CD4-positive, CD25-positive, alpha-beta regulatory T cell (primary cell): ENCODE results near the gene TRIM4. TPM values are rescaled to one million over a fixed set of nuclear protein-coding genes. Genes with fewer than 3 reads are reported as not detected.

Source experiments
- ATAC-seq, 2 donors: fragments of 150-1000 bp; cut with Tn5 transposase; one replicate each; pipeline ENCODE4 v1.10.0; 2021; ENCODE audit warnings: low read depth in 2 of 2, moderate number of reproducible peaks in 2 of 2, moderate library complexity in 1 of 2
- DNase-seq, 3 donors: peaks; one replicate each; pipeline versions ENCODE4 v3.0.0 to v3.0.0-alpha.2; 2012 to 2022; ENCODE audit warnings: mixed read lengths in 1 of 3
- H3K27ac ChIP-seq: one replicate; pipeline ENCODE4 v1.7.0; 2013; ENCODE audit warnings: mild to moderate bottlenecking, low read length; ENCODE audit not compliant: insufficient read depth, poor library complexity, severe bottlenecking
- H3K27me3 ChIP-seq: one replicate; pipeline ENCODE4 v1.7.0; 2013; ENCODE audit warnings: low read length; ENCODE audit not compliant: control insufficient read depth, insufficient read depth
- H3K36me3 ChIP-seq: one replicate; pipeline ENCODE4 v1.7.0; 2013; ENCODE audit warnings: mild to moderate bottlenecking, low read length, moderate library complexity; ENCODE audit not compliant: control insufficient read depth, insufficient read depth
- H3K4me1 ChIP-seq: 2 replicates; pipeline ENCODE4 v1.7.0; 2013; ENCODE audit warnings: mild to moderate bottlenecking, low read length; ENCODE audit not compliant: insufficient read depth, control insufficient read depth, poor library complexity, severe bottlenecking
- H3K4me3 ChIP-seq: one replicate; pipeline ENCODE4 v1.7.0; 2013; ENCODE audit warnings: low read depth, mild to moderate bottlenecking, low read length, moderate library complexity
- H3K9me3 ChIP-seq, 2 experiments: 1 replicate in 1 of 2; 2 replicates in 1 of 2; pipeline ENCODE4 v1.7.0; 2013; ENCODE audit warnings: low read length in 2 of 2, mild to moderate bottlenecking in 1 of 2, moderate library complexity in 1 of 2; ENCODE audit not compliant: control insufficient read depth in 2 of 2
- H3K27ac Mint-ChIP-seq, 3 donors: one replicate each; pipeline ENCODE4 v1.8.0; 2020 to 2022; ENCODE audit warnings: mild to moderate bottlenecking in 3 of 3, mixed read lengths in 3 of 3, moderate library complexity in 2 of 3
- H3K27me3 Mint-ChIP-seq: one replicate; pipeline ENCODE4 v1.8.0; 2022; ENCODE audit warnings: mild to moderate bottlenecking, mixed read lengths
- H3K36me3 Mint-ChIP-seq: one replicate; pipeline ENCODE4 v1.8.0; 2020; ENCODE audit warnings: mixed read lengths
- H3K4me1 Mint-ChIP-seq, 4 donors: one replicate each; pipeline ENCODE4 v1.8.0; 2020 to 2022; ENCODE audit warnings: mixed read lengths in 4 of 4, mild to moderate bottlenecking in 1 of 4
- H3K4me3 Mint-ChIP-seq, 4 donors: one replicate each; pipeline ENCODE4 v1.8.0; 2020 to 2022; ENCODE audit warnings: mild to moderate bottlenecking in 4 of 4, mixed read lengths in 4 of 4, moderate library complexity in 3 of 4
- H3K9me3 Mint-ChIP-seq, 7 donors: one replicate each; pipeline ENCODE4 v1.8.0; 2020 to 2022; ENCODE audit warnings: mixed read lengths in 7 of 7, mild to moderate bottlenecking in 3 of 7, moderate library complexity in 2 of 7
- polyA plus RNA-seq, 4 donors: library from polyadenylated mRNA; unstranded; fragments of 300-500 nt; fragmentation: Illumina TruSeq; gene quantifications; one replicate each; pipeline ENCODE4 v1.2.3, GENCODE V29; 2021
- total RNA-seq: library from RNA; stranded (reverse); gene quantifications from one replicate; pipeline ENCODE4 v1.2.3, GENCODE V29; 2022

Gene TRIM4
- total and polyA plus RNA-seq, 5 donors from 2014 or later = 21.3 to 32.6 (median 28.3) TPM

DNA sequence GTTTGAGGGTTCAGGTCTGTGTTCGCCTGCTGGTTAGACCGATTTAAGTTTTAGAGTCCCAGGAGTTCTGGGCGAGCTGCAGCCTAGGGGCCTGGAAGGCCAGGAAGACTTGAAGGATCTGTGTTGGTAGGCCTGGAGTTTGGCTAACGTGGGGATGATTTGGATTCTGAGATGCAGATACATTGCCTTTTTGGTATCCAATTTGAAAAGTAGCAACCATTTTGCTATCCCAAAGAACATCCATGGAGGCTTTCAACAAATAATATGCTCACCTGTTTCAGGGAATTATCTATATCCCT, 433 bp upstream of the TRIM4 start:
- Mint-ChIP-seq H3K9me3 (no peaks in the 10 kb centered on the region), H3K27ac (peak overlapping the region; percentile 97 to 99 (median 99)), H3K4me3 (peak overlapping the region; percentile 94 to 97 (median 96)), H3K36me3 (peaks cover 15% of the 10 kb centered on the region), H3K27me3 (no peaks in the 10 kb centered on the region), H3K4me1 (peaks cover 10 to 56% (median 35%) of the 10 kb centered on the region in 4 donors)
- Histone ChIP-seq H3K27ac (peak overlapping the region; percentile 87), H3K4me3 (peak overlapping the region; percentile 89), H3K4me1 (peaks cover 50% of the 10 kb centered on the region), H3K27me3 (no peaks in the 10 kb centered on the region), H3K36me3 (peaks cover 15% of the 10 kb centered on the region), H3K9me3 (no peaks in the 10 kb centered on the region)
- ATAC-seq (no peak), DNase-seq (no peak)

DNA sequence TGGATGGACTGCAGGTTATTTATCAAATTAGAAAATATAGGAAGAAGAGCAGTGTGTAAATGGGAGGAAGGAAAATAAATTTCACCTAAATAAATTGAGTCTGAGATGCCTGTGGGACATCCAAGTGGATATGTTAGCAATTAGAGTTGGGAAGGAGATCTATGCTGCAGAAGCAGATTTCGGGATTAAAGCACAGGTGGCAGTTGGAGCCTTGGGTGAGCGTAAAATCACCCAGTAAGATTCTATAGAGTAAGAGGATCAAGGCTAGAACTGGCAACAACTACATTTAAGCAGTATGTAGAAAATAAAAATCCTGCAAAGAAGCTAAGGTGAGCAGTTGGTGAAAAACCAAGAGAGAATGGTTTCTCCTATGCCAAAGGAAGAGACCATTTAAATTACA, 8.4 kb downstream of the TRIM4 start:
- DNase-seq (no peak), ATAC-seq (no peak)
- no peaks in the 10 kb centered on the region for H3K9me3 Mint-ChIP-seq
- no peak overlapping the region for H3K4me3 ChIP-seq
- H3K27me3 Mint-ChIP-seq = no peaks in the 10 kb centered on the region
- H3K4me1 Mint-ChIP-seq = peaks cover 32 to 63% (median 39%) of the 10 kb centered on the region in 4 donors
- H3K36me3 Mint-ChIP-seq = peaks cover 27% of the 10 kb centered on the region
- H3K9me3 ChIP-seq = no peaks in the 10 kb centered on the region
- no peak overlapping the region for H3K4me3 Mint-ChIP-seq
- H3K36me3 ChIP-seq = peaks cover 41% of the 10 kb centered on the region
- H3K27me3 ChIP-seq = no peaks in the 10 kb centered on the region
- H3K27ac Mint-ChIP-seq = peak overlapping the region in 1 of 3 donors; percentile 11
- H3K4me1 ChIP-seq = peaks cover 11% of the 10 kb centered on the region
- H3K27ac ChIP-seq = no peak overlapping the region

DNA sequence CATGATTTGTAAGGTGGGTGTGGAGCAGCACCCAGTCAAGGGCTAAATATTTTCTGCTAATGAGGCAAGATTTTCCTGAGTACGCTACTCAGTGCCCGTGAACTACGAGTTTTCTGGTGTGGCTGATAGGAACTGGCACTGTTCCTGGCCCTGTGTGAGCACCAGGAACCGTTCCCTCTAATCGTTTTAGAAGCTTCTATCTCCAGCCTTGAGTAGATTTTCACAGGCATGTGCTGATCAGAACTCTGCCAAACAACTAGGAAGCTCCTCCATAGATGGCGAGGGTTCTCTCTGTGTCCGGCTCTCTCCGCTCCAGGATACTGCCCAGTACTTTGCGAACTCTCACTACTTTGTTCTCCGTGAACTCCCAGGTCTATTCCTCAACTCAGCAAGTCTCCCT, 17.7 kb downstream of the TRIM4 start:
- Mint-ChIP-seq H3K27ac (peak overlapping the region in 1 of 3 donors; percentile 30), H3K27me3 (no peaks in the 10 kb centered on the region), H3K4me3 (no peak overlapping the region), H3K36me3 (peaks cover 50% of the 10 kb centered on the region), H3K4me1 (peaks cover 4 to 15% (median 5%) of the 10 kb centered on the region in 4 donors), H3K9me3 (peaks cover 0 to 1% (median 0%) of the 10 kb centered on the region in 7 donors)
- no peaks in the 10 kb centered on the region for H3K4me1 ChIP-seq
- ATAC-seq = no peak
- H3K36me3 ChIP-seq = peaks cover 71% of the 10 kb centered on the region
- no peak overlapping the region for H3K4me3 ChIP-seq
- no peaks in the 10 kb centered on the region for H3K27me3 ChIP-seq
- no peak overlapping the region for H3K27ac ChIP-seq
- no peak for DNase-seq
- H3K9me3 ChIP-seq = no peaks in the 10 kb centered on the region

DNA sequence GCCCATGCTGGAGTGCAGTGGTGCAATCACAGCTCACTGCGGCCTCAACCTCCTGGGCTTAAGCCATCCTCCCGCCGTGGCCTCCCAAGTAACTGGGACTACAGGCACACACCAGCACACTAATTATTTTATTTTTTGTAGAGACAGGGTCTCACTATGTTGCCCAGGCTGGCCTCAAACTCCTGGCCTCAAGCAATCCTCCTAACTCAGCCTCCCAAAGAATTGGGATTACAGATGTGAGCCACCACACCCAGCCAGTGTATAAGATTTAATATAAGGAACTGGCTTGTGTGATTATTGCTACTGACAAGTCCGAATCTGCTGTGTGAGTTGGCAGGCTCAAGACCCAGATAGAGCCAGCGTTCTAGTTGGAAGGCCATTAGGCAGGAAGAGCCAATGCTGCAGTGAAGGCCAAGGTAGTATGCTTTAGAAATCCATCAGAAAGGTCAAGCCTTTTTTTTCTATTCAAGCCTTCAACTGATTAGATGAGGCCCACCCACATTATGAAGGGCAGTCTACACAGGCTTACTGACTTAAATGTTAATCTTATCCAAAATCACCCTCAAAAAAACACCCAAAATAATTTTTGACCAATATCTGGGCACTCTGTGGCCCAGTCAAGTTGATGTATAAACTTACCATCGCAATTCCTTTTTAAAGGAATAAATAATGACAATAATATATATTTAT, 19.4 kb downstream of the TRIM4 start:
- no peak overlapping the region for H3K4me3 Mint-ChIP-seq
- H3K4me1 ChIP-seq = no peaks in the 10 kb centered on the region
- H3K36me3 Mint-ChIP-seq = peaks cover 42% of the 10 kb centered on the region
- H3K27me3 Mint-ChIP-seq = no peaks in the 10 kb centered on the region
- peaks cover 57% of the 10 kb centered on the region for H3K36me3 ChIP-seq
- H3K4me1 Mint-ChIP-seq = peaks cover 3 to 12% (median 7%) of the 10 kb centered on the region in 4 donors
- no peak overlapping the region for H3K4me3 ChIP-seq
- no peak overlapping the region for H3K27ac ChIP-seq
- DNase-seq (no peak), ATAC-seq (no peak)
- no peaks in the 10 kb centered on the region for H3K9me3 ChIP-seq
- peaks cover 0 to 1% (median 0%) of the 10 kb centered on the region in 7 donors for H3K9me3 Mint-ChIP-seq
- H3K27ac Mint-ChIP-seq = no peak overlapping the region
- H3K27me3 ChIP-seq = no peaks in the 10 kb centered on the region

DNA sequence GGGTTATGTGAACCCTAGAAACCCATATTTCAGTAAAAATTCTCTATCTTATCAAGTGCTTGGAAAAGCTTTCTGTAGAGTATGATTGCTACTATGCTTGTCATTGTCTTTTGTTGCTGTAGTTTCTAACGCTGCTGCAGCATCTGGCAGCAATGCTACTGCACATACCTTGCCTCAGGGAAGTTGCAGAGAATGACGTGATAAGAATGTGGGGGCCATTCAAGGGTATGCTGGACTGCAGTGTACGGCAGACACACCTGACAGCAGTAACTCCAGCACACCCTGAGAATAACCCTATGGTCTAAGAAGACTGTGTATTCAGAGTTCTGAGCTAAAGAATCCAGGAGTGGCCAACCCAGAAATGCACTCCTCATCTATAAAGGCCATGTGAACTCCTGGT, 20.5 kb downstream of the TRIM4 start:
- H3K27ac ChIP-seq = no peak overlapping the region
- peaks cover 0 to 11% (median 7%) of the 10 kb centered on the region in 4 donors for H3K4me1 Mint-ChIP-seq
- ATAC-seq = no peak
- no peaks in the 10 kb centered on the region for H3K4me1 ChIP-seq
- peaks cover 42% of the 10 kb centered on the region for H3K36me3 Mint-ChIP-seq
- H3K4me3 Mint-ChIP-seq = no peak overlapping the region
- H3K9me3 ChIP-seq = no peaks in the 10 kb centered on the region
- DNase-seq = no peak
- no peaks in the 10 kb centered on the region for H3K27me3 ChIP-seq
- H3K27ac Mint-ChIP-seq = no peak overlapping the region
- no peaks in the 10 kb centered on the region for H3K27me3 Mint-ChIP-seq
- H3K36me3 ChIP-seq = peaks cover 50% of the 10 kb centered on the region
- H3K4me3 ChIP-seq = no peak overlapping the region
- peaks cover 0 to 1% (median 0%) of the 10 kb centered on the region in 7 donors for H3K9me3 Mint-ChIP-seq

DNA sequence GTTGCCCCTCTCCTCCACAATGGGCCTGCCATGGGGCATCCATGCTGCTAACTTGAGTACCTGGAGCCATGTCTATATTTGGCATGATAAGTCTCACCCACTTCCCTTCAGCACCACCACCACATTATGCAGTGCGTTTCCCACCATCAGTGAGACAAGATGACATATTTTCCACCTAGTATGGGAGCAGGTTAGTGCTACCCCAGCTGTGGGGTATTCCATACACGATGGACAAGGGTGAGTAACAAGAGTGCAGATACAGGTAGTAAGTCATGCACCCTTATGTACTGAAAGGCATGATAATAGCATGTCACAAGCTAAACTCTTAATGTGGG, 21.3 kb downstream of the TRIM4 start:
- H3K9me3 Mint-ChIP-seq = peaks cover 0 to 3% (median 0%) of the 10 kb centered on the region in 7 donors
- no peak for ATAC-seq
- no peak overlapping the region for H3K27ac Mint-ChIP-seq
- Histone ChIP-seq H3K4me3 (no peak overlapping the region), H3K27ac (no peak overlapping the region), H3K27me3 (no peaks in the 10 kb centered on the region), H3K9me3 (no peaks in the 10 kb centered on the region), H3K36me3 (peaks cover 42% of the 10 kb centered on the region), H3K4me1 (no peaks in the 10 kb centered on the region)
- DNase-seq = no peak
- peaks cover 0 to 18% (median 8%) of the 10 kb centered on the region in 4 donors for H3K4me1 Mint-ChIP-seq
- H3K4me3 Mint-ChIP-seq = no peak overlapping the region
- peaks cover 33% of the 10 kb centered on the region for H3K36me3 Mint-ChIP-seq
- no peaks in the 10 kb centered on the region for H3K27me3 Mint-ChIP-seq

DNA sequence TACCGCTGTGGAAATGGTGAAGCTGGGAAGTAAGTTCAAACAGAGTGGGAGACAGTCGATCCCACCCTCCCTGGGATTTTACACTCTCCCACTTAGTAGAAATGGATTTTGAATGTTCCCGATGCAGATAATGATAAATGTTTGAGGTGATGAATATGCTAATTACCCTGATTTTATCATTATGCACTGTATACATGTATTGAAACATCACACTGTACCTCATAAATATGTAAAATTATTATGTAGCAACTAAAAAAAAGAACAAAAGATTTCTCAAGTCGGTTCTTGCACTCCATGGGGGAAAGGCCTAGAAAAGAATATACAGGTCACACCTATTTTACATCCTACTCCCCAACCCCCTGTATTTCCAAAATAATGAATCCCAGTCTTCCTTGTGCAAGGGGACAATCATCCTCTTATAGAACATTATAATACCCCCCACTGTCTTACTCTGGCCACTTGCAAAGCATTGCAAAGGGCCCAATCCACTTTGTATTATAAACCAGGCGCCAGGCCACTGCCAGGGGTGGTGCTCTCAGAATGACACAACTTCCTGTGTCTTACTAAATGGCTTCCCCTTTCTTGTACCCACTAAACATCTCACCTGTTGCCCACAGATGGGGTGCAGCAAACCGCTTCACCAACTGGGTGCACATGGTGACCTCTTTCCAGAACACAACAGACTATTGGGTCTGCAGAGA, 21.9 kb downstream of the TRIM4 start:
- no peak overlapping the region for H3K27ac Mint-ChIP-seq
- peaks cover 0 to 3% (median 0%) of the 10 kb centered on the region in 7 donors for H3K9me3 Mint-ChIP-seq
- H3K4me1 Mint-ChIP-seq = peaks cover 0 to 18% (median 8%) of the 10 kb centered on the region in 4 donors
- Histone ChIP-seq H3K4me3 (no peak overlapping the region), H3K27me3 (no peaks in the 10 kb centered on the region), H3K27ac (no peak overlapping the region), H3K36me3 (peaks cover 38% of the 10 kb centered on the region), H3K4me1 (no peaks in the 10 kb centered on the region), H3K9me3 (no peaks in the 10 kb centered on the region)
- H3K36me3 Mint-ChIP-seq = peaks cover 28% of the 10 kb centered on the region
- DNase-seq (no peak), ATAC-seq (no peak)
- H3K27me3 Mint-ChIP-seq = no peaks in the 10 kb centered on the region
- no peak overlapping the region for H3K4me3 Mint-ChIP-seq

DNA sequence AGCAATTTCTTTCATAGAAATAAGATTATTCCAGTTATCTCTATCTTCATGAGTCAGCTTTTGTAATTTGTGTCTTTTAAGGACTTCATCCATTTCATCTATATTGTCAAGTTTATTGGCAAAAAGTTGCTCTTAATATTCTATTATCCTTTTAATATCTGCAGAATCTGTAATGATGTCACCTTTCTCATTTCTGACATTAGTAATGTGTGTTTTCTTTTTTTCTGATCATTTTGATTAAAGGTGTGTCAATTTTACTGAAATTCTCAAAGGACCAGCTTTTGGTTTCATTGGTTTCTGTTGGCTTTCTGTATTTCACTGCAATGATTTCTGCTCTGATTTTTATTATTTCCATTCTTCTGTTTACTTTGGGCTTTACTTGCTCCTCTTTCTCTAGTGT, 24.6 kb downstream of the TRIM4 start:
- Histone ChIP-seq H3K27ac (no peak overlapping the region), H3K4me1 (no peaks in the 10 kb centered on the region), H3K27me3 (no peaks in the 10 kb centered on the region), H3K9me3 (no peaks in the 10 kb centered on the region), H3K36me3 (peaks cover 33% of the 10 kb centered on the region), H3K4me3 (no peak overlapping the region)
- no peak overlapping the region for H3K27ac Mint-ChIP-seq
- no peaks in the 10 kb centered on the region for H3K27me3 Mint-ChIP-seq
- DNase-seq (no peak), ATAC-seq (no peak)
- H3K9me3 Mint-ChIP-seq = peaks cover 0 to 9% (median 0%) of the 10 kb centered on the region in 7 donors
- peaks cover 31% of the 10 kb centered on the region for H3K36me3 Mint-ChIP-seq
- H3K4me3 Mint-ChIP-seq = no peak overlapping the region
- H3K4me1 Mint-ChIP-seq = peaks cover 6 to 22% (median 11%) of the 10 kb centered on the region in 4 donors
